GM18951 (cell line): ENCODE results near the gene TPST1.

Experiments
- POLR2A ChIP-seq: IDR thresholded peaks from 4 replicates; pipeline ENCODE4 v1.6.1; 2011; ENCODE audit warnings: mild to moderate bottlenecking; ENCODE audit not compliant: insufficient read length, insufficient read depth; ENCODE audit errors: extremely low read depth
- in situ Hi-C: fragments of 300-500 bp; cut with MboI; formaldehyde crosslinking; loops from one replicate; pipeline ENCODE4 v1.12.0; 2022; ENCODE audit warnings: low sequenced_read_pairs, mixed read lengths, inconsistent platforms; ENCODE audit not compliant: unreplicated experiment

TPST1 gene

GRCh38 chr7:66265566-66265965, 60.4 kb downstream of the TPST1 start:
- TF ChIP-seq POLR2A, result no peak
- in situ Hi-C loops, result no loop called here

- in situ Hi-C loops, result no loop called here
- TF ChIP-seq POLR2A, result no peak
Observed at GRCh38 chr7:66267249-66267648, 62.1 kb downstream of the TPST1 start.

- in situ Hi-C loops, result no loop called here
- no peak for TF ChIP-seq POLR2A
Observed at GRCh38 chr7:66269978-66270377, 64.8 kb downstream of the TPST1 start.

DNA sequence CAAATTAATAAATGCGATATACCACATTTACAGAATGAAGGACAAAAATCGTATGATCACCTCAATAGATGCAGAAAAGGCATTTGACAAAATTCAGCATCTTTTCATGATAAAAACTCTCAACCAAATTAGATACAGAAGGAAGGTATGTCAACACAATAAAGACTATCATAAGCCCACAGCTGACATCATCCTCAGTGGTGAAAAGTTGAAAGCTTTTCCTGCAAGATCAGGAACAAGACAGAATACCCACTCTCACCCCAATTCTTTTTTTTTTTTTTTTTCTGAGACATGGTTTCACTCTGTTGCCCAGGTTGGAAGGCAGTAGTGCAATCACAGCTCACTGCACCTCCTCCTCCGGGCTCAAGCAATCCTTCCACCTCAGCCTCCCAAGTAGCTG, 67.2 kb downstream of the TPST1 start:
- in situ Hi-C loops, result no loop called here
- TF ChIP-seq POLR2A, result no peak

DNA sequence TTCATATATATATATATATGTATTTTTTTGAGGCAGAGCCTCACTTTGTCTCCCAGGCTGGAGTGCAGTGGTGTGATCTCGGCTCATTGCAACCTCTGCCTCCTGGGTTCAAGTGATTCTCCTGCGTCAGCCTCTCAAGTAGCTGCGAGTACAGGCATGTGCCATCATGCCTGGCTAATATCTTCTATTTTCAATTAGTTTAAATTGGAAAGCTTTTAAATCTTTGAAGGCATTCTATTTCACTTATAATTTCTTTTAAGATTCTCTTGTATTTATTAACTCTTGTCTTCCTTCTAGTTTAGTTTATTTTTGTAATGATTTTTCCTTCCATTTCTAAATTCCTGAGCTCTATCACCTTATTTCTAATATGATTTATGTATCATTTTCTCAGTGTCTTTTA, 71.2 kb downstream of the TPST1 start:
- in situ Hi-C loops, result no loop called here

GRCh38 chr7:66277492-66277891, 72.4 kb downstream of the TPST1 start:
- in situ Hi-C loops, result no loop called here
- no peak for TF ChIP-seq POLR2A

More for the DNA sequence above, 71.2 kb downstream of the TPST1 start:
- no peak for TF ChIP-seq POLR2A

GRCh38 chr7:66279912-66280311, 74.8 kb downstream of the TPST1 start:
- in situ Hi-C loops, result no loop called here
- TF ChIP-seq POLR2A, result no peak

DNA sequence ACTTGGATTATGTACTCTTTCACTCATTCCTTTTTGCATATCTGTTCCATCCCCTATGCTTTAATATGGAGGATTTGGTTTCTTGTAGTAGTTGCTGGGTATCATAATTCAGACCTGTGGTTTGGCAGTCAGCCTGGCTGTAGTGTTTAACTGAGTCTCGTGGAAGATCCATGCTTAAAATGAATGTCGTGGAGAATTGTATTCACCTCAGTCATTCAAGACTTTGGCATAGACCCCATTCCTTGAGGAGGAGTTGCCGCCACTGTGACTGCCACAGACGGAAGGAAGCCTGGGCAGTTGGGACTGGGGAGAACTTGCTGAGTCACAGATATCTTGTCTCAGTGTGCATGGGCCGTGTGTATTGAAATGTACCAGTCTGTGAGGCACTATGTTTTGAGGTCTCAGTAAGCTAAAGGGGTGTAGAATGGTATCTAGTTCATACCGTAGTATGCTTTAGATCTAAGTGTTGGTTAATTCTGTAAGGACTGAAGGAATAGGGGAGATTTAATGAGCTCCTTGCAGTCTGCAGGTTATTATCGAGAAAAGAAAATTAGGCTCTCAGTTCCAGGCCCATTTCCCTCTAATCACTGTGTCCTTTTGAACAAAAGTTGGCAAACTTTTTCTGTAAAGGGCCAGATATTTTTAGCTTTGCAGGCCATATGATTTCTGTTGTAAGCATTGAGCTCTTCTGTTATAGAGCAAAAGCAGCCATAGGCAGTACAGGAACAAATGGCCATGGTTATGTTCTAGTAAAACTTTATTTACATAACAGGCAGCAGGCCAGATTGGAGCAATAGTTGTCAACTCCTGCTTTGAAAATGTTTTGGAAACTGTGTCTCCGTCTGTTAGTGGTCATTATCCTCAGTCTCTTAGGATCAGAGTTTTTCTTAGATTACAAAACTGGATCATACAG, 76.8 kb downstream of the TPST1 start:
- in situ Hi-C loops, result no loop called here
- no peak for TF ChIP-seq POLR2A

- no peak for TF ChIP-seq POLR2A
- in situ Hi-C loops, result no loop called here
Observed at GRCh38 chr7:66282591-66282935, 77.4 kb downstream of the TPST1 start.

DNA sequence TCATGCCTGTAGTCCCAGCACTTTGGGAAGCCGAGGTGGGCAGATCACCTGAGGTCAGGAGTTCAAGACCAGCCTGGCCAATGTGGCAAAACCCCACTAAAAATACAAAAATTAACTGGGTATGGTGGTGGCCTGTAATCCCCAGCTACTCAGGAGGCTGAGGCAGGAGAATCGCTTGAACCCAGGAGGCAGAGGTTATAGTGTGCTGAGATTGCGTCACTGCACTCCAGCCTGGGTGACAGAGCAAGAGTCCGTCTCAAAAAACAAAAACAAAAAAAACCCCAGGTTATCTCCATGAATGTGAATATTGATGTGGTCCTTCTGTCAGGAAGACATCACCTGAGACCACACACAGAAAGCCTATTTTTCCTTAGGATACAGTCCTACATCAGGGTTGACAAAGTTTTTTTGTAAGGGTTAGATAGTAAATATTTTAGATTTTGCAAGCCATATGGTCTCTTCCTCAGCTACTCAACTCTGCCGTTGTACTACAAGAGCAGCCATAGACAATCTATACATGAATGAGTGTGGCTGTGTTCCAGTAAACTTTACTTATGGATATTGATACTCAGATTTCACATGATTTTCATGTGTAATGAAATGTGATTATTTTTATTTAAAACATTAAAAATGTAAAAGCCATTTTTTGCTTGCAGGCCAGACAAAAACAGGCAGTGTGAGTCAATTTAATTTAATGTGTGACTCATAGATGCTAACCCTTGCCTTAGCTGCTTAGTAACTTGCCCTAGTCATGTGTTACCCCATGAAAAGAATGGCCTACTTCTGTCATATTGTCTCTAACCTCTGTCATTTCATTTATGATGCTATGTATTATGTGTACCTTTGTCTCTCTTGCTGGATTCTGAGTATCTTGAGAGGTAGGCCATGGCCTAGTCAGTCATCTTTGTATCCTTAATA, 78.1 kb downstream of the TPST1 start:
- no peak for TF ChIP-seq POLR2A
- in situ Hi-C loops, result no loop called here

DNA sequence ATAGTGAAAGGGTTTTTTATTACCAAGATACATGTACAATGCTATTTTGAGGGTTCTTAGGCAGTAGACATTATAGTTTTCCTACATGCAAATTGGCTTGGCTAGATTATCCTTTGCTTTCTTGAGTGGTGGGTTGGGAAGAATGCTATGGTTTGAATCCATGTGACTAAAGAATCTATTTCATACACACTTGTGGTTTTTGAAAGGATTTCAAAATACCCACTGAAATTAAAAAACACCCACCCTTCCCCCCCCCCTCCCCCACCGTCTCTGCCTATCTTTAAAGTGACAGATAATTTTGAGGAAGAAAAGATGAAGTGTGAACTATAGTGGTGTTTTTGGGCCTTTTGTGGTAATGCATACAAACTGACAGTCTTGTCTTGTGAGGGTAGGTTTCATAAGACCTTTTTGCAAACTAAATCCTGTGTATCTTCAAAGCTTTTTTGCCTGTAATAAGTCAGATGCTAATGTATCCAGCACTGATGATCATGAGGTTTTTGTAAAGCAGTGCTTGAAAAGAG, 90.9 kb downstream of the TPST1 start:
- in situ Hi-C loops, result no loop called here
- TF ChIP-seq POLR2A, result no peak

GRCh38 chr7:66296557-66296956, 91.4 kb downstream of the TPST1 start:
- TF ChIP-seq POLR2A, result no peak
- in situ Hi-C loops, result no loop called here

DNA sequence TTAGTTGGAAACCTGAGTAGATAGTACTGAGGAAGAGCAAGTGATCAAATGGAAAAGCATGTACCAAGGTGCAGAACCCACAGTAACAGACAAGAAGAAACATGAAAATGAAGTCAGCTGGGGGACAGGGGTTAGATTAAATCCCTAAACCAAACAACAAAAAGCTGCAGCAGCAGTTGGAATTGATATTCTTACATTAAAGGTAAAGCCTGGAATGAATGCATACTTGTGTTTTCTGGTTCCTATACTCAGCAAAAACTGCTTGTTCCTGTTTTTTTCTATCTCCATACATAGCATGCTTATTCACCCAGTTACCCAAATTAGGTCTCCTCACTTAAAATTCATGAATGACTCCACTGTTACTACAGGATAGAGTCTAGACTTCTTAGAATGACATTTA, 92.4 kb downstream of the TPST1 start:
- no peak for TF ChIP-seq POLR2A
- in situ Hi-C loops, result no loop called here
